Endodermal cell (in vitro differentiated cells): ENCODE measurements around the gene TBC1D3E. TPM values are rescaled to one million over a fixed set of nuclear protein-coding genes. Genes with fewer than 3 reads are reported as not detected.
"Not testable (repeated sequence)": the region's sequence is repeated elsewhere in the genome, so short reads cannot be mapped to it uniquely, and the experiment has no call there.

Experiments
- DNase-seq: peaks from one replicate; pipeline ENCODE4 v3.0.0-alpha.2; 2017
- H3K27ac ChIP-seq: 2 replicates; pipeline ENCODE4 v1.5.1; 2013; ENCODE audit warnings: mild to moderate bottlenecking, low read depth, low read length, moderate library complexity
- H3K27me3 ChIP-seq: 2 replicates; pipeline ENCODE4 v1.6.1; 2013; ENCODE audit warnings: mild to moderate bottlenecking, low read length, moderate library complexity; ENCODE audit not compliant: insufficient read depth, control insufficient read depth, poor library complexity, severe bottlenecking
- H3K36me3 ChIP-seq: 2 replicates; pipeline ENCODE4 v1.7.0; 2013; ENCODE audit warnings: mild to moderate bottlenecking, low read length, moderate library complexity; ENCODE audit not compliant: control insufficient read depth, insufficient read depth
- H3K4me1 ChIP-seq: one replicate; pipeline ENCODE4 v1.7.0; 2013; ENCODE audit warnings: low read length; ENCODE audit not compliant: control insufficient read depth, insufficient read depth
- H3K4me3 ChIP-seq: 2 replicates; pipeline ENCODE4 v1.5.1; 2013; ENCODE audit warnings: mild to moderate bottlenecking, low read length, moderate library complexity
- H3K9ac ChIP-seq: 2 replicates; pipeline ENCODE4 v1.6.1; 2013; ENCODE audit warnings: mild to moderate bottlenecking, low read length, moderate library complexity; ENCODE audit not compliant: poor library complexity, severe bottlenecking; ENCODE audit errors: extremely low read depth
- H3K9me3 ChIP-seq: 2 replicates; pipeline ENCODE4 v1.6.1; 2013; ENCODE audit warnings: mild to moderate bottlenecking, low read length, moderate library complexity; ENCODE audit not compliant: control insufficient read depth
- H3K27ac Mint-ChIP-seq: 2 replicates; pipeline ENCODE4 v1.8.0; 2020; ENCODE audit warnings: mixed read lengths
- H3K27me3 Mint-ChIP-seq: 2 replicates; pipeline ENCODE4 v1.8.0; 2021; ENCODE audit warnings: mild to moderate bottlenecking, mixed read lengths; ENCODE audit not compliant: insufficient read depth
- H3K36me3 Mint-ChIP-seq: 2 replicates; pipeline ENCODE4 v1.8.0; 2020; ENCODE audit warnings: low read depth, mixed read lengths
- H3K4me1 Mint-ChIP-seq: 2 replicates; pipeline ENCODE4 v1.8.0; 2020; ENCODE audit warnings: mixed read lengths
- H3K4me3 Mint-ChIP-seq: 2 replicates; pipeline ENCODE4 v1.8.0; 2020; ENCODE audit warnings: mild to moderate bottlenecking, moderate library complexity, mixed read lengths
- H3K9me3 Mint-ChIP-seq: 2 replicates; pipeline ENCODE4 v1.8.0; 2020; ENCODE audit warnings: mild to moderate bottlenecking, mixed read lengths
- WGBS, 2 experiments: methylation state at CpG; one replicate each; pipeline versions ENCODE4 v1.1.5 to v1.1.7; 2013; ENCODE audit warnings: missing lambda C conversion rate in 2 of 2, mixed read lengths in 1 of 2; ENCODE audit not compliant: insufficient coverage in 1 of 2, insufficient read length in 1 of 2; 5-methylcytosine and 5-hydroxymethylcytosine counted together
- long read RNA-seq, 4 experiments: library from polyadenylated mRNA in 2 of 4; library from RNA in 1 of 4; library from capped mRNA in 1 of 4; stranded (forward) in 3 of 4; unstranded in 1 of 4; transcript quantifications; one replicate each; pipeline ENCODE4 v2.0.0, GENCODE V29; 2020 to 2021; ENCODE audit warnings: inconsistent platforms in 1 of 4
- polyA plus RNA-seq, 2 experiments: library from polyadenylated mRNA; stranded (reverse); fragments of 50-300 nt; gene quantifications; one replicate each; pipeline ENCODE4 v1.2.3, GENCODE V29; 2013
- total RNA-seq, 2 donors: library from RNA; stranded (reverse); fragmentation: NEBNext Ultra II Directional in 1 of 2; extraction: Animal tissue kit (Norgen Biotek cat#: 25700) in 1 of 2; gene quantifications; 2 replicates in 1 of 2; 3 replicates in 1 of 2; pipeline ENCODE4 v1.2.1, GENCODE V29; 2021

The TBC1D3E gene
- under 1 TPM in 1 of 2 donors, not detected in 1; 0.38 TPM for total RNA-seq
- not detected for polyA plus RNA-seq (2013, experiment 1 of 2)
- not detected for polyA plus RNA-seq (2013, experiment 2 of 2)
- long read RNA-seq, experiment 1, partial matches to known transcripts = 1 of 2 reads
- long read RNA-seq, experiment 1, other reads (novel, unspliced or antisense) = 1 of 2 reads
- long read RNA-seq, experiment 2, partial matches to known transcripts = 0 of 1 reads
- long read RNA-seq, experiment 2, other reads (novel, unspliced or antisense) = 1 of 1 reads
- long read RNA-seq, experiment 3 = 0 reads
- long read RNA-seq, experiment 4 = 0 reads

GRCh38 chr17:38127651-38128050, at the start of gene TBC1D3E:
TSS of gene TBC1D3E (plus strand) at chr17:38127951. CDS start at chr17:38129496, 1,545 bp downstream.
- not testable (repeated sequence) for H3K27me3 ChIP-seq, H3K9ac ChIP-seq, H3K9me3 ChIP-seq, H3K27ac Mint-ChIP-seq, DNase-seq, H3K27ac ChIP-seq, H3K4me1 Mint-ChIP-seq, H3K36me3 Mint-ChIP-seq, H3K9me3 Mint-ChIP-seq, H3K4me1 ChIP-seq, H3K27me3 Mint-ChIP-seq, H3K36me3 ChIP-seq, H3K4me3 ChIP-seq, H3K4me3 Mint-ChIP-seq
- WGBS, 2 experiments = no CpG with 5 or more reads among the region's 9 CpGs

DNA sequence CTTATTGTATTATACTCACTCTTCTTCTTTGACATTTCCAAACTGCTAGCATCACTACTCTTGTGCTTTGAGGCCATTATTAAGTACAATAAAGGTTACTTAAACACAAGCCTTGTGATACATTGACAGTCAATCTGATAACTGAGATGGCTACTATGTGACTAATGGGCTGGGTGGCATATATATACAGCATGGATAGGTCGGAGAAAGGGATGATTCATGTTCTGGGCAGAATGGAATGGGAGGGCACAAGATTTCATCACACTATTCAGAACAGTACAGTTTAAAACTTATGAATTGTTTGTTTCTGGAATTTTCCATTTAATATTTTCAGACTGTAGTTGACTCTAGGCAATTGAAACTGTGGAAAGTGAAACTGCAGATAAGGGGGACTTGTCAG, 40.4 kb upstream of the TBC1D3E start:
- H3K4me1 Mint-ChIP-seq, H3K9ac ChIP-seq, H3K4me3 ChIP-seq, H3K9me3 Mint-ChIP-seq, H3K27me3 ChIP-seq, H3K4me3 Mint-ChIP-seq, H3K27me3 Mint-ChIP-seq, H3K36me3 ChIP-seq, H3K27ac Mint-ChIP-seq, DNase-seq, H3K27ac ChIP-seq, H3K36me3 Mint-ChIP-seq, H3K4me1 ChIP-seq, H3K9me3 ChIP-seq: not testable (repeated sequence)
- WGBS, 2 experiments = no CpG with 5 or more reads among the region's 1 CpG

DNA sequence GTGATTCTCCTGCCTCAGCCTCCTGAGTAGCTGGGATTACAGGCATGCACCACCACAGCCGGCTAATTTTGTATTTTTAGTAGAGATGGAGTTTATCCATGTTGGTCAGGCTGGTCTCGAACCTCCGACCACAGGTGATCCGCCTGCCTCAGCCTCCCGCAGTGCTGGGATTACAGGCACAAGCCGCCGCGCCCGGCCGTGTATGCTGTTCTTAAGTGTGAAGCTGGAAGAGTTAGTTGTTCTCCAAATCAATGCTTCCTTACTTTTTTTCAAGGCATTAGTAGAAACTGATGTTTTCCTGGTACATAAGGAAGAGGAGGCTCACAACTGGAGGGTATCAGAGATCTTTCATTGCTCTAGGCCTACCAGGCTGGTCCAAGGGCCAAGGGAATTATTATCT, 39.6 kb upstream of the TBC1D3E start:
- not testable (repeated sequence) for H3K27me3 ChIP-seq, H3K27ac ChIP-seq, H3K9me3 ChIP-seq, H3K4me1 Mint-ChIP-seq, H3K4me1 ChIP-seq, H3K27me3 Mint-ChIP-seq, H3K27ac Mint-ChIP-seq, H3K9ac ChIP-seq, H3K36me3 Mint-ChIP-seq, DNase-seq, H3K4me3 Mint-ChIP-seq, H3K36me3 ChIP-seq, H3K4me3 ChIP-seq, H3K9me3 Mint-ChIP-seq
- no CpG with 5 or more reads among the region's 10 CpGs for WGBS, 2 experiments

DNA sequence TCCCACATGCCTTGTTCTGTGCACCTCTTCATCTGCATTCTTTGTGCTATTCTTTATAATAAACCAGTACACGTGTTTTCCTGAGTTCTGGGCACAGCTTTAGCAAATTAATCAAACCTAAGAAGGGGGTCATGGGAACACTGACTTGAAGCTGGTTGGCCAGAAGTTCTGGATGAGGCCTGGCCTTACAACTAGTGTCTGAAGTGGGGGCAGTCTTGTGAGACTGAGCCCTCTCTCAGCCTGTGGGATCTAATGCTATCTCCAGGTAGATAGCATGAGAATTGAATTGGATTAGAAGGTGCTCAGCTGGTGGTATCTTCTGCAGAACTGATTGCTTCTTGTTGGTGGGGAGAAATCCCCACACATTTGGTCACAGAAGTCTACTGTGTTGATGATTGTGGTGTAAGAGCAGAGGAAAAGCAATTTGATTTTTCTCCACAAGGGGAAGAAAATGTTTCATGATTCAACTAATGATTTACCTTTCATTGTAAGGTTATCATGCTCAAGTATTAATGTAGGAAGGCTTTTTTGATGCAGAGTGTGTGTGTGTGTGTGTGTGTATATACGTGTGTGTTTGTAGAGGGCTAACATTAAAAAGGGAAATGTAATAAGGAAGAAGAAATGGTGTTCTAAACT, 33.6 kb upstream of the TBC1D3E start:
- not testable (repeated sequence) for H3K4me3 ChIP-seq, H3K4me1 ChIP-seq, H3K9me3 ChIP-seq, H3K27ac ChIP-seq, DNase-seq, H3K36me3 Mint-ChIP-seq, H3K9ac ChIP-seq, H3K4me3 Mint-ChIP-seq, H3K27me3 ChIP-seq, H3K4me1 Mint-ChIP-seq, H3K9me3 Mint-ChIP-seq, H3K27me3 Mint-ChIP-seq, H3K36me3 ChIP-seq, H3K27ac Mint-ChIP-seq
- WGBS, 2 experiments = no CpG with 5 or more reads among the region's 2 CpGs

DNA sequence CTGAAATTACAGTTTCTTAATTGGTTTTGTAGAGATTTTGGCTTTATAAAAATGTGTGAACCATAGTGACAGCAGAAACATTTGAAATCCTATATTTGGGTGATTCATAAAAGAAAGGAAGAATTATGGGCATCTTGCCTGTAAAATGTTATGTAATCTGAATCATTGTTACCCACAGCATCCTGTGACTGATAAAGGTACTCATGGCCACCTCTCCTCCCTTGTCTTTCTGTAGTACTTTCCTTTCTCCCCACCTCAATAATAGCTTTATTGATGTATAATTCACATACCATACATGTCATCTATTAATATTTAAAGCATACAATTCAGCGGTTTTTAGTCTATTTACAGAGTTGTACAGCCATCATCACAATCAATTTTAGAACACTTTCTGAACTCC, 28.5 kb upstream of the TBC1D3E start:
- not testable (repeated sequence) for H3K27me3 ChIP-seq, H3K9me3 ChIP-seq, H3K36me3 Mint-ChIP-seq, H3K4me1 Mint-ChIP-seq, H3K4me3 Mint-ChIP-seq, DNase-seq, H3K36me3 ChIP-seq, H3K9me3 Mint-ChIP-seq, H3K27ac Mint-ChIP-seq, H3K4me3 ChIP-seq, H3K9ac ChIP-seq, H3K27me3 Mint-ChIP-seq, H3K27ac ChIP-seq, H3K4me1 ChIP-seq
- WGBS, 2 experiments = no CpG with 5 or more reads among the region's 1 CpG

DNA sequence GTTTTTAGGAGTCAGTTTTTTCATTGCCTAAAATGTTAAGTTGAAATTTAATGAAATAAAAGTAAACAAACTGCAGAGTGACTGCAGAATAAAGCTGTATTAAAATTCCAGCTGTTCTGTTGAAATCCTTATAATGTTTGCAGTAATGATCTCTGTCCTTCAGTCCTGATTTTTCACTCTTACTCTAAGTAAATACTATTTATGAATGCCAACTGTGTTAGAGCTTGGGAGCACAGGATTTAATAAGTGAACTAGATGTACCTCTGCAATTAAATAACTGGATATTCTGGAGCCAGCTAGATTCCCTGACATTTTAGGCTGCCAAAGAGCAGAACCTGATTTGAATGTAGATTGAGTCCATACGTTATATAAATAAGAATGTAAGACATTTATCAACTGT, 7.9 kb upstream of the TBC1D3E start:
- not testable (repeated sequence) for H3K27ac ChIP-seq, DNase-seq, H3K36me3 Mint-ChIP-seq, H3K4me3 Mint-ChIP-seq, H3K4me3 ChIP-seq, H3K27me3 ChIP-seq, H3K4me1 Mint-ChIP-seq, H3K9me3 Mint-ChIP-seq, H3K9me3 ChIP-seq, H3K27me3 Mint-ChIP-seq, H3K27ac Mint-ChIP-seq, H3K9ac ChIP-seq, H3K4me1 ChIP-seq, H3K36me3 ChIP-seq
- WGBS, 2 experiments = no CpG with 5 or more reads among the region's 1 CpG

DNA sequence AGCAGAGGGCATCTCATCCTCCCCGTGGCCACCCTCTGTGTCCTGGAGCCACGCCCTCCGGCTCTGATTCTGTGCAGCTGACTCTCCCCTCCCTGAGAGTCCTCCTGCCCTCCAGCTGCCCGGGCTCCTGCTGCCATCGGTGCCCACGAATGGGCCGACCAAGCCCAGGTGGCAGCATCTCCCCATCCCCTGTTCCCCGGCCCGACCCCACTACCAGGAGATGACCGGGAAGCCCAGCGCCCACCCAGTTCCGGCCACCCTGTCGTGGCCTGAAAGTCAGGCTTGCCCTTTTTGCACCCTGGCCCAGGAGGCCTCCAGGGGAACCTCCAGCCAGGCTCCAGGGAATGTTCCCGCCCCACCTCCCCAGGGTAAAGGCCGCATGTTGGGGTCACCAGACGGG, 7.1 kb downstream of the TBC1D3E start:
- not testable (repeated sequence) for H3K9ac ChIP-seq, H3K9me3 Mint-ChIP-seq, H3K27me3 Mint-ChIP-seq, H3K27ac ChIP-seq, H3K27me3 ChIP-seq, H3K27ac Mint-ChIP-seq, H3K4me3 Mint-ChIP-seq, H3K36me3 Mint-ChIP-seq, DNase-seq, H3K4me1 Mint-ChIP-seq, H3K4me1 ChIP-seq, H3K4me3 ChIP-seq, H3K36me3 ChIP-seq, H3K9me3 ChIP-seq
- WGBS, 2 experiments = 94% methylated on average over 5 of the region's 16 CpGs; no CpG with 5 or more reads in 1 of the 2 experiments
